ENCODE data around the gene USP35. TPM values are rescaled to one million over a fixed set of nuclear protein-coding genes. Genes with fewer than 3 reads are reported as not detected.

USP35 gene
- polyA plus RNA-seq, 2 of the 4 experiments (the other 2 are of a cell fraction) = 3.8 to 5.8 TPM

GRCh38 chr11:78139422-78140391 is 49.0 kb upstream of the USP35 start, which contains the start of gene ALG8:
Gene ALG8, minus strand, starts transcription at chr11:78139626. Its CDS starts 38 bp downstream, at chr11:78139588.
- CTCF ChIA-PET = interaction anchor here (0.9 to 2.5 kb wide), 4 partner anchors 9 to 426 kb away, joined by 3 to 15 read pairs (median 4); no protein-coding TSS in a partner anchor
- POLR2A ChIA-PET = interaction anchor here (1.0 to 1.7 kb wide), 8 partner anchors 10 to 506 kb away, joined by 3 to 9 read pairs (median 8); partner anchors contain the start of genes GAB2, INTS4, KCTD21 and NARS2
- no peak for FAIRE-seq

More at GRCh38 chr11:78139422-78140391, 49.0 kb upstream of the USP35 start, which contains the start of gene ALG8:
- Histone ChIP-seq H3K9me3 (no peaks in the 10 kb centered on the region), H3K4me2 (peak within 1 kb of the TSS; percentile 78), H3K27ac (peak within 1 kb of the TSS; percentile 80 to 93), H3K4me3 (peak within 1 kb of the TSS; percentile 65), H3K4me1 (peaks cover 16% of the 10 kb centered on the region; the same call in 1 of the 3 replicates)
- WGBS (ENCODE audit: missing lambda C conversion rate) = 6% methylated on average over 47 of the region's 52 CpGs
- ATAC-seq (peak; percentile 98 to 99), DNase-seq (ENCODE audit: low read depth in 1 of 2, low spot score in 1 of 2) (peak; percentile 95 to 99)
- peak; percentile 86 for TF ChIP-seq POLR2A (IDR thresholded peaks at IDR 0.05; ENCODE audit: low read length)
- peak; percentile 83; the same call in 2 of the 3 replicates for TF ChIP-seq BCL3 (IDR thresholded peaks at IDR 0.05)
- TF ChIP-seq MAZ (IDR thresholded peaks at IDR 0.05; ENCODE audit: borderline replicate concordance, low read depth, low read length) = no peak
- no peak for TF ChIP-seq TFCP2L1 (CRISPR knock-in tag; IDR thresholded peaks at IDR 0.05)
- no peak for TF ChIP-seq HMGXB4 (CRISPR knock-in tag; IDR thresholded peaks at IDR 0.05; ENCODE audit: borderline replicate concordance)
- no peak for TF ChIP-seq TP53 (CRISPR knock-in tag; IDR thresholded peaks at IDR 0.05)
- no peak for TF ChIP-seq EHF (CRISPR knock-in tag; IDR thresholded peaks at IDR 0.05)
- no peak for TF ChIP-seq ESRRA (IDR thresholded peaks at IDR 0.05; ENCODE audit: borderline replicate concordance, low read length)
- peak; percentile 74 to 85; a peak in 3 of 4 replicates for TF ChIP-seq CEBPB (IDR thresholded peaks at IDR 0.05)
- TF ChIP-seq SREBF2 (IDR thresholded peaks at IDR 0.05) = no peak
- 0 out of 2 replicates have a peak, but pooled peaks have one; percentile 26 for TF ChIP-seq USF2 (IDR thresholded peaks at IDR 0.05)
- no peak for TF ChIP-seq RNF2 (IDR thresholded peaks at IDR 0.05; ENCODE audit: borderline replicate concordance, low read depth)
- no peak for TF ChIP-seq FOSL2 (IDR thresholded peaks at IDR 0.05)
- TF ChIP-seq FOSL2 (CRISPR knock-in tag; IDR thresholded peaks at IDR 0.05) = no peak
- TF ChIP-seq KDM5A (IDR thresholded peaks at IDR 0.05) = peak; percentile 82
- no peak for TF ChIP-seq NPAS2 (CRISPR knock-in tag; IDR thresholded peaks at IDR 0.05; ENCODE audit: borderline replicate concordance)
- TF ChIP-seq E2F6 (IDR thresholded peaks at IDR 0.05; ENCODE audit: borderline replicate concordance, low read depth) = peak; percentile 98
- no peak for TF ChIP-seq HOXB5 (CRISPR knock-in tag; IDR thresholded peaks at IDR 0.05)
- TF ChIP-seq MAFK (IDR thresholded peaks at IDR 0.05; ENCODE audit: partially characterized antibody) = peak; percentile 57
- peak; percentile 89; the same call in 1 of the 2 replicates for TF ChIP-seq PHF8 (IDR thresholded peaks at IDR 0.05; ENCODE audit: borderline replicate concordance, low read depth)
- TF ChIP-seq JUN (IDR thresholded peaks at IDR 0.05) = peak; percentile 83 to 87
- TF ChIP-seq MYC (IDR thresholded peaks at IDR 0.05; ENCODE audit: borderline replicate concordance, low read length) = peak; percentile 94
- TF ChIP-seq ATOH8 (CRISPR knock-in tag; IDR thresholded peaks at IDR 0.05; ENCODE audit: low read depth) = 0 out of 2 replicates have a peak, but pooled peaks have one; percentile 22
- peak; percentile 98 for TF ChIP-seq MAX (IDR thresholded peaks at IDR 0.05)

Measured in A549 (cell line).